ENCODE results near the gene ANXA8.

ANXA8 gene

DNA sequence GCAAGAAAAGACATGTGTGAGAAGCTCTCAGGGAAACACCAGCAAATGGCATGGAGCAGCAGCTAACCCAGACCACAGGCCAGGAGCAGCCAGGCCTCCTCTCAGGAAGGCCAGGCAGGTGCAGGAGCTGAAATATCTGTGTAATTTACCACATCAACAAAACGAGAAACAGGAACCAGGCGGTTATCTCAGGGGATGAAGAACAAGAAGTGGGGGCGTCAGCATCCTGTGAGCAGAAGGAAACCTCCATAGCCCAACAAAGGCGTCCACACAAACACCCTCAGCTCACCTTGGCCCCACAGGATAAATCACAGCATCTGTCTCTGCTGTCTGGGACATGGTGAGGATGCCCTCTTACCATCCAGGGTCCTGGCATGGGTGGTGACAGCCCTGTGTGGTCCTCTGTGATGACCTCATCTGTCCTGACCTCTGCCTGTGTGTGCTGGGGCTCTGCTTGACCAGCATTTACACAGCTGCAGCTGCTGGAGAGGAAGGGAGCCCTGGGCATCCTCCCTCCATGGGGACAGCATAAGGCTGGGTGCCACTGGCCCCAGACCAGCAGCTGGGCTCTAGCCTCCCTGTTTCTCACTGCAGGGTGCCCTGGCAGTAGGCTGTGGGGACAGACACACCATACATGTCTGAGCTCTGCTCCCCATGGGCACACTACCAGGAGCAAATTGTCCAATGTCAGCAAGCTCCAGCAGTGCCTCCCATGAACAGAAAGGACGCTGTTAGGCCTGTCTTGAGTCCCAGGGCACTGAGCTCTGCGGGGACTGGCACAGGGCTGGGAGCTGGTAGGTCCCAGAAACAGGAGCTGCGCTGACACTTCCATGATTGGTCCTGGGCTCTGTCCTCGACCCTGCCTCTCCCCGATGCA, 34.6 kb downstream of the ANXA8 start:
- no peak for DNase-seq (ENCODE audit: low read depth in 2 of 2)

DNA sequence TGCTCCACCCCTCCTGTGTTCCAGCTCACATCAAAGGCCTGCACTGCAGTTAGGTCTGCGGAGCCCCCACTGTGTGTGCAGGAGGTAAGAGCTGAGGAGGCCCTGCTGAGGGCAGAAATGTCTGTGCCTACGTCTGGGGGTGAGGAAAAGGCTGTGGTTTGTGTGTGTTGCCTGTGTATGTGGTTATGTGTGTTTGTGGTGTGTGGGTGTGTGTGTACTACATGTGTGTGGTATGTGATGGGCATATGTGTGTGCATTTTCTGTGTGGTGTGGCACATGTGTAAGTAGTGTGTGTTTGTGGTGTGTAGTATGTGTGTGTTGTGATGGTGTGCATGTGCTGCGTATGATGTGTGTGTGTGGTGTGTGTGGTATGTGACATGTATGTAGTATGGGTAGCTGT, 36.2 kb downstream of the ANXA8 start:
- DNase-seq (ENCODE audit: low read depth in 2 of 2), result no peak

DNA sequence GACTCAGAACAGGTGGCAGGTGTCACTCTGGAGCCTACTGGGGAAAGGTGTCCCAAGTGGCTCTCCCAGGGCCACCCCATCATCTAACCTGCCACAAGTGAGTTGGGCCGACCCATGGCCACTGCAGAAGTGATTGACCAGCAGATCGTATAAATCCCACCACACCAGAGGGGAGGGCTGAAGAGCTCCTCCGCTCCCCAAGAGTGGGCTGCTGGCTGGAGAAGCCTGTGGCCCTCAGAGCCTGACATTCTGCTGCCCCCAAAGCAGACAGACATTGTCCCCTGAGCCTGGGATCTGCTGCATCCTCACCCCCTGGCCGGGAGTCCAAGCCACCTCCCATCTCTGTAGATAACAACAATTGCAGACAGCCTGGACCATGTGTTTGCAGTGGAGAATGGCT, 36.7 kb downstream of the ANXA8 start:
- DNase-seq (ENCODE audit: low read depth in 2 of 2), result no peak

DNA sequence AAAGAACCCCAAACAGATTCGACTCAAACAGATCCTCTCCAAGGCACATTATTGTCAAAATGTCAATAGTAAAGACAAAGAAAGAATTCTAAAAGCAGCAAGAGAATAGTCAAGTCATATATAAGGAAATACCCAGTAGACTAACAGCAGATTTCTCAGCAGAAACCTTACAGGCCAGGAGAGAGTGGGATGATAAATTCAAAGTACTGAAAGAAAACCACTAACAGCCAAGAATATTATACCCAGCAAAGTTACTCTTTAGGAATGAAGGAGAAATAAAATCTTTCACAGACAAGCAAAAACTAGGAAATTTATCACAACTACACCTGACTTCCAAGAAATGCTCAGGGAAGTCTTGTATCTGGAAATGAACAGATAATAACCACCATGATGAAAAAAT, 38.2 kb downstream of the ANXA8 start:
- no peak for DNase-seq (ENCODE audit: low read depth in 2 of 2)

DNA sequence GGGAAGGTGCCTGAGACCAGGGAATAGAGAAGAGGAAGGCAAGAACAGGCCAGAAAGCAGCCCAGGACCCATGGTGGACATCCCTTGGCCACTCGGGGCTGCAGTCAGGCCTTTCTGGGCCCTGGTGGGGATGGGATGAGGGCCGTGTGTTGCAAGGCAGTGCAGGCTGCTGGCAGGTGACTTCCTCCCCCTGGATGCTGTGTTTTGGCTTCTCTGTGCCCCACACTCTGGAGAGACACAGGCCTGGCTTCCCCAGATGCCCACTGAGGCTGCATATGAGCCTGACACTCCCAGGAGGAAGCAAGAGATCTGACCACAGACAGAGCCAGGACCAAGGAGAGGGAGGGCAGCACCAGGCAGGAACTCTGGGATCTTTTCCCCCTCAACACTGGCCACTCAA, 39.9 kb downstream of the ANXA8 start:
- DNase-seq (ENCODE audit: low read depth in 2 of 2), result no peak

DNA sequence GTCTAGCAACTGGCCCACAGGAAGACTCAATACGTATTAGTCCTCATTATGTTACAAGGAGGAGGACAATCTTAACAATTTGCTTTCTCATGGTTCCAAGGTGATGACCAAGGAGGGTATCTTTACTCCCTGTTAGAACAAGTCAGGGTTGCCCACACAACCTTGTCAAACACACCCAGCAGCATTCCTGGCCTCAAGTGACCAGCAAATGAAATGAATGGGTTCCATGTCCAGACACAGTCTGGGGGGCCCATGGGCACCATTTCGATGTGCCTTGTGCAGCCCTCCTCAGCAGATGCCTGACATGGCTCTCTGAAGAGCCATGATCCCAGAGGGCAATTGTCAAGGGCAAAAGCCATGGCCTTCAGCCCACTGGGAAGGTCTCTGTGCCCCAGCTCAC, 40.8 kb downstream of the ANXA8 start:
- no peak for DNase-seq (ENCODE audit: low read depth in 2 of 2)

DNA sequence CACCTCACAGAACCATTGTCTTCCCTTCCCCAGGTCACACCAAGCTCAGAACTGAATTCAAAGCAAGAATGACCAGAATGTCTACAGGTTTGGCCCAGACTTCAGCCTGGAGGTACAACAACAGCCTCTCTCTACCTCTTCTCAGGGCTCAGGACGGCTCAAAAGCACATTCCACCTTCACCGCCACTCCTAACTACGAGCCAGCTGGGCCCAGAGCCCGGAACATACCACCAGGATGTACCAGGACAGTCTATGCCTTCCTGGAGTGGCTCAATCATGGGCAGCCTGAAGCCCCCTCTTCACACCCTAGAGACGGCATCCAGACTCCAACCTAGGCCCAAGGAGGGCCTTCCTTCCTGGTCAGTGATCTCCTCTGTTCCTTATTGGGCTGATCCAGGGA, 41.6 kb downstream of the ANXA8 start:
- DNase-seq (ENCODE audit: low read depth in 2 of 2), result no peak

DNA sequence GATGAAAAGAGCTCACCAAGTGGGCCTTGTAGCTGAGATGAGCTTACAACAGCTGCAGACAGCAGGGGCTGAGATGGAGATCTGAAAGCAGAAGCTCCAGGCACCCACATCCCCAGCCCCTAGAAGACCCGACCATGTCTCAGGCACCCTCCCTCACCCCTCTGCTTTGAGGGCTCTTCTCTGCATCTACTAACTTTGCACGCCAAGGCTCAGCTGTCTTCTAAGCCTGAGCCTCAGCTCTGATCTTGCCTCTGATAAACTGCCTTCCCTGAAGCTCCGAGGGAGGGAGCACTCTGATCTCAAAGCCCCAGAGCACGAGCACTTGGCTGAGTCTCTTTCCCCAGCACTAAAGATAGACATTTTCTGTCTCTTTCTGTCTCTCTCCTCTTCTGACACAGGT, 42.0 kb downstream of the ANXA8 start:
- no peak for DNase-seq (ENCODE audit: low read depth in 2 of 2)

DNA sequence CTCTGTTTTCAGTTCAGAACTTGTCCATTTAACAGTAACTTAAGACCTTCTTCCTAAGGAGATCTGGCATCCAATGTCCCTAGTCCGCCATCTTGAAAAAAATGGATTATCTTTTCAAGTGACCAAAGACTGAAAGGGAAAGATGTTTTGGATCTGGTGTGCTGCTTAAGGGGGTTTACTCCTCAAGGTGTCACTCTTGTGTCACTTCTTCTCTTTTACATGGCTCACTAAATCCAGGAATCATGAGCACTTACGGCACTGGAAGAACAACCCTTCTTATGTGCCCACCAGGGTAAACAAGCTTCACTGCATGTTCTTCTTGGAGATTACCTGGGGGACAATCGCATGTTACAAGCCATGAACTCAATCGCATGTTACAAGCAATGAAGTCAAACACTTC, 43.7 kb downstream of the ANXA8 start:
- no peak for DNase-seq (ENCODE audit: low read depth in 2 of 2)

DNA sequence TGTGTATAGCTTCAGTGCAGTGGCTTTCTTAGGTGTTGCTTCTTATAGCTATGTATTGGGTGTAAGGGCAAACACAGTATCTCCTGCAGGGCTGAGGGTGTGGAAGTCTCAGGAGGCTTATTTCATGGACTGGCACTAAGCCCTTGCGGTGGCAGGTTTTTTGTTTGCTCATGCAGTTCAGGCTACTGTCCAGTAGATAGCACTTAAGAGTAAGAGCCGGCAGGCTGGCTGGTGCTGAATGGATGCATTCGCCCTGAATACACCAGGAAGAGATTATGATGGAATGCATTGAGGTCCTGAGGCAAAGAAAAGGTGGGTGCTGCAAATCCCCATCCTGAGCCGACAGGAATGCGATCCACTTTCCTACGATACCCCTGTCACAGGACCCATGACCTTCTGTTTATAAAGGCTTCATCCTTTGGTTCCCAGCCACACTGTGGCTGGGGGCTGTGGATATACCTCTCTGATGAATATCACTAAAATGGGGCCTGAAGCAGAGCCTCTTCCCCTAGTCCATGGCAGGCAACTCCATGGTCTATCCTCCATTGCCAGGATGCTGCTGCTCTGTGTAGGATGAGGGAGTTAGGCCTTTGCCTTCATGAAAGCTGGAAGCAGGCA, 44.9 kb downstream of the ANXA8 start:
- no peak for DNase-seq (ENCODE audit: low read depth in 2 of 2)

DNA sequence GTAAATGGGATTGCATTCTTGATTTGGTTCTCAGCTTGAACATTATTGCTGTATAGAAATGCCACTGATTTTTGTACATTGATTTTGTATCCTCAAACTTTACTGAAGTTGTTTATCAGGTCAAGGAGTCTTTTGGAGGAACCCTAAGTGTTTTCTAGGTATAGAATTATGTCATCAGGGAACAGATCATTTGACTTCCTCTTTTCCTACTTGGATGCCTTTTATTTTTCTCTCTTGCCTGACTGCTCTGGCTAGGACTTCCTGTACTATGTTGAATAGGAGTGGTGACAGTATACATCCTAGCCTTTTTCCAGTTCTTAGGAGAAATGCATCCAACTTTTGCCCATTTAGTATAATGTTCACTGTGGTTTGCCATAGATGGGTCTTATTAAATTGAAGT, 48.8 kb downstream of the ANXA8 start:
- no peak for DNase-seq (ENCODE audit: low read depth in 2 of 2)

DNA sequence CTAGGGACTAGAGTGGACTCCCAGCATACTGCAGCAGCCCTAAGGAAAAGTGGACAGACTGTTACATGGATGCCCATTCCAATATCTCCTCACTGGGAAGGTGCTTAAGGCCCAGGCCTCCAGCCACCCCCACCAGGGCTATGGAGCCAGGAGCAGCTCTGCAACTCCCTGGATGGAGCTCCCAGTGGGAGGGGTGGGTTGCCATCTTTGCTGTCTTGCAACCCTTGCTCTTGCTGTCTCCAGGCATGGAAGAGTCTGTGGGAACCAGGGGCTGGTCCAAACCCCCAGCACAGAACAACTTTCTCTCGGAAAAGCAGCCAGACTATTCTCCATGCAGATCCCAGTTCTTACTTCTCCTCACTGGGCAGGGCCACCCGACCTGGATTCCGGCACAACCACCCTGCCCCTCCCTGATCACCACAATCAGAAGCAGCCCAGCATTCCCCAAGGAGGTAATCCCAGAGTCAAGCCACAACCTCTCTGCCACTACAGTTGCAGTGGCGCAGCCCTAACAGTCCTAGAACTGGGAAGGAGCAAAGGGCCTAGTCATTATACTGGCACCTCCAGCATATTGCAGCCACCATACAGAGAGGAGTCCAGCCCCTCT, 58.0 kb downstream of the ANXA8 start:
- DNase-seq (ENCODE audit: low read depth in 2 of 2), result no peak

DNA sequence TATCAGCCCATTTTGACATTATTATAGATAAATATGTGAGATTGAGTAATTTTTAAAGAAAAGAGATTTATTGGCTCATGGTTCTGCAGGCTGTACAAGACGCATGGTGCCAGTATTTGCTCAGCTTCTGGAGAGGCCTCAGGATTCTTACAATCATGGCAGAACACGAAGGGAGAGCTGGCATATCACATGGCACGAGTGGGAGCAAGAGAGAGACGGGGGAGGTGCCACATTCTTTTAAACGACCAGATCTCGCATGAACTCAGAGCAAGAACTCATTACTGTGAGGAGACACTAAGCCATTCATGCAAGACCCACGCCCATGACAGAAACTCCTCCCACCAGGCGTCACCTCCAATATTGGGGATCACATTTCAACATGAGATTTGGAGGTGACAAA, 59.7 kb downstream of the ANXA8 start:
- no peak for DNase-seq (ENCODE audit: low read depth in 2 of 2)

DNA sequence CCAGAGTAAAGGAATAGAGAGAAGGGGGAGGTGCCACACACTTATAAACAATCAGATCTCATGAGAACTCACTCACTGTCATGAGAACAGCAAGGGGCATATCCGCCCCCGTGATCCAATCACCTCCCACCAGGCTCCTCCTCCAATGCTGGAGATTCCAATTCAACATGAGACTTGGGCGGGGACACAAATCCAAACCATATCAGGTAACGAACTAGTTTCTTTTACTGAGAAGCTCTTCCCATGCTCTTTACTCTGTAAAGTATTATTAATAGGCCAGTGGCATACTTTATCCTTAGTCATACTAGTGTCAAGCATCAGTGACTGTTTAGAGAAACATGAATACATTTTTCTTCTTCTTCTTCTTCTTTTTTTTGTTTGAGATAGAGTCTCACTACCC, 60.4 kb downstream of the ANXA8 start:
- DNase-seq (ENCODE audit: low read depth in 2 of 2), result no peak

DNA sequence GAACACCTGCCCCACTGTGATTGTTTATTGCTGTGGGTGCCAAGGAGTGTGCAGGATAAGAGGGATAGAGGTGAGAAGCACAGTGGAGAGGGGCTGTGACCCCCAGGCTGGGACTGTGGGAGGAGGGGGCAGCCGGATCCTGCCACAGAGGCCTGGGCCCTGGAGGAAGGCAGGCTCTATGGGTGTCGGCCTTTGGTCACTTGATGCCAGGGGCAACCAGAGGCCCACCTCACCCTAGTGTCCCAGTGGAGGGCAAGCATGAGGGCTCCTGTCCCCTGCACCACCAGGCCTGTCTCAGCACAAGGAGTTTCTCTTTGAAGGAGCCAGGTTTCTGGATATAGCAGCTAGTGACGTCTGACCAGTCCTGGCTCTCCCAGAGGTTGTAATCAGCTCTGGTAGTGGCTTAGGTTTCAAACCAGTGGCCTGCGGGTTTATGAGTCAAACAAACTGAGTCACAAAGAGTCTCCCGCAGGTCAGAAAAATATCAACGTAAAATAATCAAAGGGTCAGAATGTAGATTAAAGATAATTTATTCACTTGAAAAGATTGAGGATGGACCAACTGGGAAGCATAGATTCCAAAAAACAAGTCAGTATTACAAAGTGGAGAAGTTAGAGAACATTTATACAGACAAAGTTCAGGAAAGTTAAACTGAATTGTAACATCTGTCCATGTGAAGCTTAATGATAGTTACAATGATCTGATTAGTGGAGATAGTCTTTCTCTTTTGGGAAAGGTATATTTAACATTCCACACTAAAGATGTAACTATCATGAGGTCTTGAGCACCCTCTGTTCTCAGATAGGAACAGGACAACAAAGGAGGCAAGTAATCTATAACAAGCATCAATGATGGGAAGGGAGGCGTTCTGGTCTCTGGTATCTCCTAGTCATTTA, 62.6 kb downstream of the ANXA8 start:
- no peak for DNase-seq (ENCODE audit: low read depth in 2 of 2)

DNA sequence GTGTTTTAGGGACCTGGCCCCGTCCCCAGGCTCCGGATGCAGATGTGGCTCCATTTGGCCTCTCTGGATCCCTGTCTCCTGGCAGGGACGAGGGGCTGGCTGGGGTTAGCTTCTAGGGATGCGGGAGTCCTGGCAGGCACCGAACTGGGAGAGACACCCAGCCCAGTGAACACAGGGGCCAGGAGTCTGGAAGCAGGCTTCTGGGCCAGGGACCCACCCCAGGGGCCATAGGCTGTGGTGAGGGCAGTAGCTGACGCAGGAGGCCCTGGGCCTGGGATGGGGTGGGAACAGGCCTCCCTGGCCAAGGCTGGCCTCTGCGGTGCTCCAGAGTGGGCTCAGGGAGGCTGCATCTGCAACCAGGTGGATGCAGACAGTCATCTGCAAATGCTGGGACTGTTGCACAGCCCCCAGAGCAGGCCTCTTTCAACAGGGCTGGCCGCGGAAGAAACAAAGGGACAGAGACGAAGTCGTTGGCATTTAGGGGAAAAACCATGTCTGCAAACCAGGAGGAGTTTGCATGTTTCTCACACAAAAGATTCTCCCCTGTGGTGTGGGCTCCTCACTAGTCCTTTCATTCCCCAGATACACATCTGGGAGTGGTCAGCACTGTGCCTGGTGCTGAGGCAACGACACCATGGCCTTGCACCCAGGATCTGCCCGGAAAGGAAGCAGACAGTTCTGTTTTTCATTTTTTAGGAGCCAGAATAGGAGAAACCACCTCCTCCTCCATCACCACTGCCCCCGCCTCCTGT, 63.4 kb downstream of the ANXA8 start:
- no peak for DNase-seq (ENCODE audit: low read depth in 2 of 2)

DNA sequence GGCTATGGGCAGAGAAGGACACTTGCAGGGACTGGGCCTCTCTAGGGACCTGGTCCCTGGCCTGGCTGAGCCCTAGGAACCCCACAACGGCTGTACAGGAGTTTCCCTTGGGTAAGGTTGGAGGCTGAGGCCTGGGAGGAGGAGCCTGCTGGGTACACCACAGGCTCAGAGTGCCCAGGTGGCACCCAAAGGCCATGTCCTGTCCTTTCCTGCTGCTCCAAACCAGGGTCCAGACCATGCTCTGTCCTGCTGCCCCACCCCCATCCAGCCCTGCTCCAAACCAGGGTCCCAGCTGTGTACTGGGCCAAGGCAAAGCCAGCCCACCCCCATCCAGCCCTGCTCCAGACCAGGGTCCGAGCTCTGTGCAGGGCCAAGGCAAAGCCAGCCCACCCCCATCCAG, 64.5 kb downstream of the ANXA8 start:
- DNase-seq (ENCODE audit: low read depth in 2 of 2), result no peak

DNA sequence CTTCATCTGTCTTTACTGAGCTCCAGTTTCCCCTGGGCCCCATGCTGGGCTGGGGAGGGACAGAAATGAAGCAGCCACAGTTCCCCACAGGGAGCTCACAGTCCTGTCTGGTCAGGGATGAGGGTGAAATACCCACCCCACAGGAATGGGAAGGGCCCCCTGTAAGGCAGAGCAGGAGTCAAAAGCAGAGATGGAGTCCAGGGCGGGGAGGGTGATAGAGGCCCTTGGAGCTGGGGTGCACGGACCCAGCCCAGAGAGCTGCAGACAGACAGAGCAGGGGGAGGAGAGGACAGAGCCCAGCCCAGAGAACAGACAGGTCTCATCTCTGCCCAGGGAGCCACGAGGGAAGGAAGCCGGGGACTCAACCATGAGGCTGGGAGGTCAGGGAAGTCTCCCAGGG, 64.9 kb downstream of the ANXA8 start:
- DNase-seq (ENCODE audit: low read depth in 2 of 2), result no peak

DNA sequence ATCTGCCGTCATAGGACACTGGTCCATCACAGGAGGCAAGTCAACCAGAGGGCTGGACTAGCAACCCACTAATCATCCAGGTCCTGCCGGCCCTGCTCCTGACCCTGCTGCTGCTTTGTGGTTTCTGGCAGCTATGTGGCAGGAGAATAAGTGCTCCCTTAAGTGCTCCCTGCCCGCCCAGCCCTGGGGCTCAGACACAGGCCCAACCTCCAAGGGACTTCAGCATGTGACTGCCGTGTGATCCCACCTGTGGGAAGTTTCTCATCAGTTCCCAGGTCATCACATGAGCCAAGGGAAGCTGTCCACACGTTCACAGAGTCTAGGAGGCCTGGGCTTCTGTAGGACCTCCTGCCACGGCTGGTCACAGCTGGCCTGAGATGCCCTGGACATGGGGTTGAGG, 65.6 kb downstream of the ANXA8 start:
- DNase-seq (ENCODE audit: low read depth in 2 of 2), result no peak

All from stimulated activated CD4-positive, alpha-beta T cell treated with anti-CD3 and anti-CD28 coated beads, Interleukin-1b, Interleukin-23, amount 100 ng/mL, for 1 hour (primary cell).